ENCODE measurements around the gene ANK2. TPM values are rescaled to one million over a fixed set of nuclear protein-coding genes. Genes with fewer than 3 reads are reported as not detected.

Gene ANK2
- total RNA-seq, 2 experiments from 2014 or later = 1.5 to 1.9 TPM

- no peak for DNase-seq
These were observed 265.0 kb downstream of the ANK2 start for GRCh38 chr4:113314426-113314825.

GRCh38 chr4:113316879-113317278, 267.4 kb downstream of the ANK2 start:
- peaks cover 4% of the 10 kb centered on the region for H3K27me3 Mint-ChIP-seq
- ChIA-PET CTCF (no interaction called here), POLR2A (no interaction called here)
- H3K4me1 Mint-ChIP-seq = peaks cover 9% of the 10 kb centered on the region
- peak; percentile 33 for DNase-seq
- no peaks in the 10 kb centered on the region for H3K36me3 Mint-ChIP-seq (ENCODE audit: low read depth)
- no peak overlapping the region for H3K4me3 Mint-ChIP-seq
- H3K9me3 Mint-ChIP-seq = no peaks in the 10 kb centered on the region
- no peak overlapping the region for H3K27ac Mint-ChIP-seq

More at GRCh38 chr4:113314426-113314825, 265.0 kb downstream of the ANK2 start:
- POLR2A ChIA-PET = no interaction called here
- Mint-ChIP-seq H3K4me3 (no peak overlapping the region), H3K9me3 (no peaks in the 10 kb centered on the region), H3K27me3 (peaks cover 4% of the 10 kb centered on the region), H3K27ac (no peak overlapping the region), H3K4me1 (peaks cover 9% of the 10 kb centered on the region), H3K36me3 (ENCODE audit: low read depth) (no peaks in the 10 kb centered on the region)
- CTCF ChIA-PET = no interaction called here

DNA sequence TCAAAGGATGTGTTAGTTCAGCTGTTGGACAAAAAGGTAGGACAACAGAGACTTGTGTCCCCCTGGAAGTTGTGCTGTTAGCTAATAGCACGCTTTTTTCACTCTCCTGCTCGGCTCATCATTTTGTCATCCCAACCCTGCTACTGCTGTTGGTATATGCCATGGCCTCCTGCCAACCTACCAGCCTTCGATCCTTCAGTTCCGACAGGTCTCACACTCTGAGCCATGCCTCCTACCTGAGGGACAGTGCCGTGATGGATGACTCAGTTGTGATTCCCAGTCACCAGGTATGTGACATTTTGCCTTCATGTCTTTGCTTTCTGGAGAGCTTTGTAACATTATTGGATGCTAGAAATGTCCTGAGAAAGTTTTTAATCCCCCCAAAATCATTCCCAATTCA, 268.1 kb downstream of the ANK2 start:
- no peak for DNase-seq
- CTCF ChIA-PET = interaction anchor here (0.9 kb wide), 1 partner anchor 8 kb away, joined by 3 read pairs; no protein-coding TSS in a partner anchor

DNA sequence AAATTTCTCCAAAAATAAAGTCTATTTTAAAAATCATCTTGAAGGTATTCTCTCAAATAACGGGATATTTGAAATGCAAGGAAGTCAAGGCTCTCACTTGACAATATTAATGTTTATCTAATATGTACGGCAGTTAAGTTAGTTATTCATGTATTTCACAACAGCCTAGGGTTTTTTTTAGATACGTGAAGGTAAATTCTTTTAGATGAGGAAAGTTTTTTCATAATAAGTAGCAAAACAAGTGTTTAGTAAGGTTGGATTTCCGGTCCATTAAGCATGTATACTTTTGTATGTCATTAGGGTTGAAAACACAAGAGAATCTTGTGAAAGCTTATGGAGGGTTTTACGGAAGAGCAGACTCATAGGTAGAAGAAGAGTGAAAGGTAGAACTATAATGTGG, 273.3 kb downstream of the ANK2 start:
- ChIA-PET CTCF (no interaction called here), POLR2A (no interaction called here)
- H3K36me3 Mint-ChIP-seq (ENCODE audit: low read depth) = no peaks in the 10 kb centered on the region
- H3K4me1 Mint-ChIP-seq = peaks cover under 1% of the 10 kb centered on the region
- peaks cover 11% of the 10 kb centered on the region for H3K27me3 Mint-ChIP-seq
- no peaks in the 10 kb centered on the region for H3K9me3 Mint-ChIP-seq
- no peak overlapping the region for H3K4me3 Mint-ChIP-seq
- H3K27ac Mint-ChIP-seq = no peak overlapping the region
- DNase-seq = no peak

More for the DNA sequence above, 268.1 kb downstream of the ANK2 start:
- Mint-ChIP-seq H3K4me3 (no peak overlapping the region), H3K27ac (no peak overlapping the region), H3K4me1 (peaks cover 9% of the 10 kb centered on the region), H3K27me3 (peaks cover 3% of the 10 kb centered on the region), H3K9me3 (no peaks in the 10 kb centered on the region), H3K36me3 (ENCODE audit: low read depth) (no peaks in the 10 kb centered on the region)
- POLR2A ChIA-PET = no interaction called here

GRCh38 chr4:113325876-113326615, 276.6 kb downstream of the ANK2 start:
- Mint-ChIP-seq H3K27ac (no peak overlapping the region), H3K36me3 (ENCODE audit: low read depth) (no peaks in the 10 kb centered on the region), H3K9me3 (no peaks in the 10 kb centered on the region), H3K27me3 (peaks cover 11% of the 10 kb centered on the region), H3K4me3 (no peak overlapping the region), H3K4me1 (no peaks in the 10 kb centered on the region)
- DNase-seq = no peak
- CTCF ChIA-PET = no interaction called here
- POLR2A ChIA-PET = no interaction called here

DNA sequence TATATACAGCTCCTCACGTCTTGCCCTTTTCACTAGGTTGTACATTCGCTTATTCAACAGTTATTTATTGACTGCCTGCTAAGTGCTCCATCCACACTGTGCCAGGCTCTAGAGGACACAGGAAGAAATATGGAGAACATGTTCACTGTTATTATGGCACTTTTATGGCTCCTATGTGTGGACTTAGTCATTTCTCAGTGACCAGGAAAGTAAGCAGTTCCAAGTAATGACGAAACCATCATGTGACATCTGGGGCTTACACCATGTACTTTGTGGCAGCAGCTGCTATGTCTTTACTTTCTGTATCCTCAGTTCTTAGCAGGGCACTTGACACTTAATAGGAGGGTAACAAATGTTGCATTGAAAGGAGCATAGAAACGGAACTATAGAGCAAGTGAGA, 278.0 kb downstream of the ANK2 start:
- DNase-seq = no peak
- H3K27me3 Mint-ChIP-seq = peaks cover 14% of the 10 kb centered on the region
- H3K9me3 Mint-ChIP-seq = no peaks in the 10 kb centered on the region
- H3K4me3 Mint-ChIP-seq = no peak overlapping the region
- CTCF ChIA-PET = no interaction called here
- no peaks in the 10 kb centered on the region for H3K4me1 Mint-ChIP-seq
- no peak overlapping the region for H3K27ac Mint-ChIP-seq
- no peaks in the 10 kb centered on the region for H3K36me3 Mint-ChIP-seq (ENCODE audit: low read depth)
- POLR2A ChIA-PET = no interaction called here

DNA sequence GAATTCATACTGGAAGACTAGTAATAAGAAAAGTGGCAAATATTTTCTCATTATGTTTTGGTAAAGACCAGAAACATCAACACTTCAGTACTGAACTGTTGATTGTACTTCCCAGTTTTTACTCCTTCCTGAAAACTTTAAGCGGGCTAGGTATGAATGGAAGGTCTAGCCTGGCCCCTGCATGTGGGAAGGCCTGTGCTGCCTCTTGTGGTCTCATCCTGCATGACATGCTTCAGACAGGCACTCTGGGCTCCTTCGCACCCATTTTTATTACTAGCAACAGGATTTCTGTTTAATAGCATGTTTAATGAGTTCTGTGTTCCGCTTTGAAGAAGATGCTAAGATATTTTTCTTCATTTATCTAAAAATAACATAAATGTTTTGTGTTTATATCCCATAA, 279.1 kb downstream of the ANK2 start:
- no peaks in the 10 kb centered on the region for H3K9me3 Mint-ChIP-seq
- H3K27ac Mint-ChIP-seq = no peak overlapping the region
- DNase-seq = no peak
- ChIA-PET CTCF (no interaction called here), POLR2A (no interaction called here)
- peaks cover 13% of the 10 kb centered on the region for H3K27me3 Mint-ChIP-seq
- H3K36me3 Mint-ChIP-seq (ENCODE audit: low read depth) = no peaks in the 10 kb centered on the region
- no peaks in the 10 kb centered on the region for H3K4me1 Mint-ChIP-seq
- H3K4me3 Mint-ChIP-seq = no peak overlapping the region

- Mint-ChIP-seq H3K9me3 (no peaks in the 10 kb centered on the region), H3K4me1 (no peaks in the 10 kb centered on the region), H3K27me3 (peaks cover 9% of the 10 kb centered on the region), H3K27ac (no peak overlapping the region), H3K36me3 (ENCODE audit: low read depth) (no peaks in the 10 kb centered on the region), H3K4me3 (no peak overlapping the region)
- POLR2A ChIA-PET = no interaction called here
- CTCF ChIA-PET = interaction anchor here (1.1 kb wide), 1 partner anchor 15 kb away, joined by 3 read pairs; no protein-coding TSS in a partner anchor
- no peak for DNase-seq
These were observed 280.7 kb downstream of the ANK2 start for GRCh38 chr4:113330200-113330599.

DNA sequence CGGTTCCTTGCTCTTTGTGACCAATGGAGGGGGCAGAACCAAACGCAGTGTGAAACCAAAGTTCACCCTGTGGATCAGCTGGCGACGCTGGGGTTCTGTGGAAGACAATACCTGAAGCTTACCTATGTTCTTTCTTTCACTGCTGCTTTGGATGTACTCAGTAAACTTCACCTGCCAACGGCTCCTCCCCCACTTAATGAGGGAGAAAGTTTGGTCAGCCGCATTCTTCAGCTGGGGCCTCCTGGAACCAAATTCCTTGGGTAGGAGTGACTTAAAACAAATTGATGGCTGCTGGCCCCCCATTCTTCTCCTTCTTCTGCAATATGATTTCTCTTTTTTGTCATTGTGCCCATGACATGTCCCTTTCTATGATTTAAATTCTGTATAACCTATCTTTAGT, 282.4 kb downstream of the ANK2 start:
- Mint-ChIP-seq H3K36me3 (ENCODE audit: low read depth) (no peaks in the 10 kb centered on the region), H3K27ac (no peak overlapping the region), H3K4me3 (no peak overlapping the region), H3K4me1 (no peaks in the 10 kb centered on the region), H3K9me3 (no peaks in the 10 kb centered on the region), H3K27me3 (peaks cover 4% of the 10 kb centered on the region)
- ChIA-PET POLR2A (no interaction called here), CTCF (no interaction called here)
- no peak for DNase-seq

DNA sequence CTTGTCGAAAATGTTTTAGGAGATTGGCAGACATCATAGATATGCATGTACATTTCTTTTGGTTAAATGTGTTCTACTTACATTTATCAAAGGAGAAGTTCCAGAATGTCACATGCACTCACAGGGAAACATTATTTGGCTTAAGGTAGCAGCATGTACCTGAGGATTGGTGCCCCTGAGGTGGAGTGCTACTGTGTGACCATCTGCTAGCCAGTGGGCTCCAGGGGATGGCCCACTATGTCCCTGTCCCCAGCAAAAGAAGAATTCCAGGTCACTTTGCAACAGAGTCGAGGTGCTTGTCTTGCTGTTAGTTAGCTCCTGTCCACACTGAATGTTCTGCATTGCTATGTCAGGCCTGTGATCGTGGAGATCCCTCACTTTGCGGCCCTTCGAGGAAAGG, 283.2 kb downstream of the ANK2 start:
- CTCF ChIA-PET = interaction anchor here (0.6 kb wide), 1 partner anchor 11 kb away, joined by 3 read pairs; no protein-coding TSS in a partner anchor
- Mint-ChIP-seq H3K9me3 (no peaks in the 10 kb centered on the region), H3K27me3 (peaks cover 3% of the 10 kb centered on the region), H3K27ac (no peak overlapping the region), H3K4me1 (no peaks in the 10 kb centered on the region), H3K36me3 (ENCODE audit: low read depth) (no peaks in the 10 kb centered on the region), H3K4me3 (no peak overlapping the region)
- no peak for DNase-seq
- POLR2A ChIA-PET = no interaction called here

GRCh38 chr4:113335746-113336145, 286.3 kb downstream of the ANK2 start:
- DNase-seq = no peak
- H3K36me3 Mint-ChIP-seq (ENCODE audit: low read depth) = no peaks in the 10 kb centered on the region
- ChIA-PET POLR2A (no interaction called here), CTCF (no interaction called here)
- no peak overlapping the region for H3K4me3 Mint-ChIP-seq
- H3K27me3 Mint-ChIP-seq = peaks cover 4% of the 10 kb centered on the region
- no peaks in the 10 kb centered on the region for H3K4me1 Mint-ChIP-seq
- H3K9me3 Mint-ChIP-seq = no peaks in the 10 kb centered on the region
- no peak overlapping the region for H3K27ac Mint-ChIP-seq

- Mint-ChIP-seq H3K9me3 (no peaks in the 10 kb centered on the region), H3K36me3 (ENCODE audit: low read depth) (no peaks in the 10 kb centered on the region), H3K27ac (no peak overlapping the region), H3K27me3 (peaks cover 6% of the 10 kb centered on the region), H3K4me1 (no peaks in the 10 kb centered on the region), H3K4me3 (no peak overlapping the region)
- CTCF ChIA-PET = no interaction called here
- no peak for DNase-seq
- POLR2A ChIA-PET = no interaction called here
These were observed 287.1 kb downstream of the ANK2 start for GRCh38 chr4:113336556-113336955.

DNA sequence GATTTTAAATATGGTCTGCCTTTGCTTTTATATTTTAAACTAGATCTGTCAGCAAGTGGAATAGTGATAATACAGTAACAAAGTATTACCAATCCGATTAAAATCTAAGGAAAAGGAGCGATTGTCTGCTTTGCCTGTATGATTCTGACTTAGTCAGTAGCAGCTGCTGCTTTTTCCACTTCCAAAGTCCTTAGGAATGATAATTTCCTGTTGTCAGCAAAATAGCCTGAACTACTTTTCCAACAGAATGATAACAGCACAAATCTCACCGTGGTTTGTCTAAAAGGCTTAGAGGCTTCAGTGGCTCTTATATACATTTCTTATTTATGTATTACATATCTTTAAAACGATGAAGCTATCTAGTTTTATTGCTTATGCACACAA, 290.0 kb downstream of the ANK2 start:
- Mint-ChIP-seq H3K27me3 (peaks cover 4% of the 10 kb centered on the region), H3K27ac (no peak overlapping the region), H3K4me3 (no peak overlapping the region), H3K36me3 (ENCODE audit: low read depth) (no peaks in the 10 kb centered on the region), H3K9me3 (no peaks in the 10 kb centered on the region), H3K4me1 (no peaks in the 10 kb centered on the region)
- no peak for DNase-seq
- ChIA-PET POLR2A (no interaction called here), CTCF (interaction anchor here (0.6 kb wide), 1 partner anchor 1309 kb away, joined by 5 read pairs; no protein-coding TSS in a partner anchor)

DNA sequence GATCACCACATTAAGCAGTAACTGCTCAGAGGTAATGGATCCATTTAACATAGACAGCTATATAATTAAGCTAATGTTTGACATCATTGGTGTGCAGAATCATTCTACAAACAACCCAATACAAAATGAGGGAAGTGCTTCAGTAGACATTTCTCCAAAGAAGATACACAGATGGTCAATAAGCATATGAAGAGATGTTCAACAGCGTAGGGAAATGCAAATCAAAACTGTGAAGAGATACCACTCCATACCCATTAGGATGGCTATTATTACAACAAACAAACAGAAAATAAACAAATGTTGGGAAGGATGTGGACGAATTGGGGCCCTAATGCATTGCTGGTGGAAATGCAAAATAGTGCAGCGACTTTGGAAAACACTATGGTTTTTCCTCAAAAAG, 294.6 kb downstream of the ANK2 start:
- H3K4me3 Mint-ChIP-seq = no peak overlapping the region
- CTCF ChIA-PET = interaction anchor here (1.0 kb wide), 1 partner anchor 13 kb away, joined by 3 read pairs; no protein-coding TSS in a partner anchor
- POLR2A ChIA-PET = no interaction called here
- no peaks in the 10 kb centered on the region for H3K9me3 Mint-ChIP-seq
- no peak overlapping the region for H3K27ac Mint-ChIP-seq
- no peaks in the 10 kb centered on the region for H3K4me1 Mint-ChIP-seq
- no peaks in the 10 kb centered on the region for H3K36me3 Mint-ChIP-seq (ENCODE audit: low read depth)
- H3K27me3 Mint-ChIP-seq = peaks cover 12% of the 10 kb centered on the region
- no peak for DNase-seq
